Measurements from ENCODE around the gene MAP1LC3B2.

Gene MAP1LC3B2

DNA sequence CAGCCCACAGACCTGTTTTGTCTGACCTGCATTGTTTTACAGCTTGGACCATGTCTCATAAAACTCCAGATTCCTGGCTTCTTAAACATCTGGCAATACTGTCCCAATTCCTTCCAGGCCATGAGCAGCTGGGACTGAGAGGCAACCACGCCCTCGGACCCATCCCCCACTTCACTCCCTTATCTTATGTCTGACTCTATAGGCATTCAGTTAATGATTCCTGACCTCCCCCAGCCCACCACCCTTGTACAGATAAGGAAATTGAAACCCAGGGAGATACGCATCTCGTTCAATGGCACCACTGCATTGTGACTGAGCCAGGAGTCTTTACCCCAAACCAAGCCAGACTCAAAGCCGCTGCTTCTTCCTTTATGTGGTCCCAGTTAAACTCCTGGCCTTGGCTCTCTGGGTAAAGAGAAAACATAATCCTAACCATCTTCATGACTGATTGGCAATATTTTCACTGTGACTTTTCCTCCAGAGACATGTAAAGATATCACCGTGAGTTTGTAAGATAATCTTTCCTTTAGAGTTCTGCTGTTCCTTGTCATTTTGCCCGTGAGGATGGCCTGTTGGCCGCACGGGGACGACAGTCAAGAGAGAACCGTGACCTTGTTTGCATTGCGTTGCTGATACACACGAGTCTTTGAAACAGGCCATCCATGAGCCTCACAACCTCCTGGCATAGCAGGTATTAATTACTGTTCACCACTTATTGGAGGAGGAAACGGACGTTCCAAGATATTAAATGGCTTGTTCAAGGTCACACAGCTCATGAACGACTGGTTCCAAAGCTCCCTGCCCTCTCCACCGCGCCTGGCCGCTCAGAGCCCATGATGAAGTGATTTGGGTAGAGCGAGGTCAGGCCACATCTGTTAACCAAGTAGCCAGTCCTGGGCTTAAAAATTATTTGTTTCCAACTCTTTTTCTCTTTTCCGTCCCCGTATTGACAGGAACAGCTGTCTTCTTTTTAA, 39.4 kb downstream of the MAP1LC3B2 start:
- no peak for DNase-seq

GRCh38 chr12:116599285-116600136, 40.3 kb downstream of the MAP1LC3B2 start:
- no peak for DNase-seq

GRCh38 chr12:116600959-116601918, 42.1 kb downstream of the MAP1LC3B2 start:
- DNase-seq, result no peak

DNA sequence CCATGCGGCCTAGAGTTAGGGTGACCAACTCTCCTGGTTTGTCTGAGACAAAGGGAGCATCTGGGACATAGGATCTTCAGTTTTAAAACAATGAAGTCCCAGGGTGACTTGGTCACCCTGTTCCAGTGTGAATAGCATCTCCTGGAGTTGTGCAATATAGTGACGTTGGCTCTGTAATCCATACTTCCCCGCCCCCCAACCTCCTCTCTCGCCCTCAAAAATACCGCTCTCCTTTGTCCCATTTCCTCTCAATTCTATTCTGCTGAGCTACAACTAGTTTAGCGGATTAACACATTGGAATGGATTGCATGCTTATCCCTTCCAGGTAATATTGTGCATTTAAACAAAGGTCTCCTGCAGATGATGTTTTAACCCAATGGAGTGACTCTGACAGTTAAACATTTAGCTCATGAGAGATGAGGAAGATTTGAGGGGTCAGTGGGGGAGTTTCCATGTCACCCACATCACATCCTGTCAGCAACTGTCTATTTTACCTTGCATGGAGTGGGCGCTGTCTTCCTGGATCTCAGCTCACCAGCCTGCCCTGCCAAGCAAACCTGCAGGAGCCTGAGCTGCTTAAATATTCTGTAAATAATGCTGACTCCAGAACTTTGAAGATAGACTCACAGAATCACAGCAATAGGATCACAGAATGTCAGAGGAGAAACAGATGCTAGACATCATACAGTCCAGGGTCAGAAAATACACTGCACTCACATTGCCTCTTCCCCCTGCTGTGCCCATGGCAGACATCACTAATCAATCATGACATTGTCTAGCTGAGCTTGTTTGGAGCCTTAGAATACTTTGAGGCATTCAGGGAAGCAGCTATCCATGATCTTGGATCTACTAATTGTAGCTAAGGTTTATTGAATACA, 43.0 kb downstream of the MAP1LC3B2 start:
- DNase-seq, result no peak

GRCh38 chr12:116603546-116604177, 44.5 kb downstream of the MAP1LC3B2 start:
- no peak for DNase-seq

DNA sequence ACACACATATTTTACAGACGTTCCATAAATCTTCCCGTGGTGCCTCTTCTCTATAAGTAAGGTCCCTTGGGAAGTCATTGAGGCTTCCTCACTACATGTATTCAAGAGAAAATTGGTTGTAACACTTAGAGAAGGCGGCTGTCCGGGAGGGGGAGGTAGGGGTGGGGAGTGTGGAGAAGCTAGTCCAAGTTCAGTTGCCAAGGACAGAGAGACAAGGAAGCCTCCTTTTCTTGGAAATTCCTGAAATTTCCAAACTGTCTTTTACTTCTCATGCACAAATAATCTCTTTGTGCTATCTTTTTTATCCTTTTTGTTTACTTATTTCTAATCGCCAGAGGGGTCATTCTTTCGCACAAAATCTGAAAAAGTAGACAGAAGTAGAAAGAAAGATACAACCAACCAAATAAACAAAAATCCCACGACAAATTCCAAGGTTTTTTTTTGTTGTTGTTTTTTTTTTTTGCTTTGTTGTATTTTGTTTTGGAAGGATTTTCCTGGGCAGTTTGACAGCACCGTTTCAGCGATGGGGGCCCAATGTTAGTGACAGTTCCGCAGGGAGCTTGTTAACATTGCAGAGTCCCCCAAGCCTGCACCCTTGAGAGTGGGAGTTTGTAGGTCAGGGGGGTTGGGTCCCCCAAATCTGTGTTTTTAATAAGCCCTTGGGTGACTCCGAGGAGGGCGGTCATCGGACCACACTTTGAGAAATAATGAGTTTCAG, 45.2 kb downstream of the MAP1LC3B2 start:
- DNase-seq, result no peak

GRCh38 chr12:116604951-116605641, 45.9 kb downstream of the MAP1LC3B2 start:
- no peak for DNase-seq

GRCh38 chr12:116606397-116606796, 47.2 kb downstream of the MAP1LC3B2 start:
- no peak for DNase-seq

GRCh38 chr12:116607039-116607438, 47.9 kb downstream of the MAP1LC3B2 start:
- no peak for DNase-seq

GRCh38 chr12:116609319-116610114, 50.3 kb downstream of the MAP1LC3B2 start:
- DNase-seq, result no peak

GRCh38 chr12:116610971-116611541, 51.9 kb downstream of the MAP1LC3B2 start:
- DNase-seq, result no peak

- no peak for DNase-seq
Observed at GRCh38 chr12:116612436-116612835, 53.3 kb downstream of the MAP1LC3B2 start.

- DNase-seq, result no peak
Observed at GRCh38 chr12:116613256-116613655, 54.1 kb downstream of the MAP1LC3B2 start.

DNA sequence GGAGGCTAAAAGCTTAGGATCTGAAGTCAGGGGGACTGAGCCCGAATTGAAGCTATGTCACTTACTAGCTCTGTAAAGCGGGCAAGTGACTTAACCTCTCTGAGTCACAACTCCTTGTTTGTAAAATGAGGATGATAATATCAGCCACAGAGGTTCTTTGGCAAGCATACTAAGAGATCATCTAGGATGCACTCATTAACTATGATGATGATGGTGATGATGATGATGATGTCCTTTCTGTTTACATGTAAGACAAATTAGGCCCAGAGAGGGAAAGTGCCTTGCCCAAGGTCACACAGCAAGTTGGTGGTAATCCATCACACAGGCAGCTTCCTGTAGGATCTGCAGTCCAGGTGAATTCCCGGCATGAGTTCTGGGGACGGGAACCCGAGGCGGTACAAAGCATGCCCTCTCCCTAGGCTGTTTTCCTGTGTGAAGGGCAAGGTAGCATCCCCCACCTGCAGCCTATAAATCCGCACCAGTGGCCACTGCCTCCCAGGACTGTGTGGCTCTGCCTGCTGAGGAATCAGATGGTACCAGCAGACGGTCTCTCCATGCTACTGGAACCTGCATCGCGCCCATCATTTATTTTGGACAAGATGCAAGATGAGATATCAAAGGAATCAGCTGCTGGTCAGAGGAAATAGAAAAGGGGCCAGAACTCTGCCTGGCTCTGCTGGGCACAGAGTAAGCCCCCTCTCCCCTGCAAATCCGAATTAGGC, 55.2 kb downstream of the MAP1LC3B2 start:
- DNase-seq, result no peak

GRCh38 chr12:116615141-116615861, 56.1 kb downstream of the MAP1LC3B2 start:
- DNase-seq, result no peak

- DNase-seq, result no peak
Observed at GRCh38 chr12:116616536-116617248, 57.5 kb downstream of the MAP1LC3B2 start.

All from NCI-H524 treated with DMSO at 0.1 percent for 48 hours (cell line).